GM12873 (cell line): ENCODE results near the gene SCUBE2.

Experiments used
- TF ChIP-seq, protein P1 (sequence below): IDR thresholded peaks from 2 replicates; pipeline ENCODE4 v1.5.1; 2012; ENCODE audit warnings: low read depth, mild to moderate bottlenecking, moderate library complexity, low read length, control low read depth; ENCODE audit not compliant: insufficient read depth; ENCODE audit errors: missing control alignments

Gene SCUBE2

DNA sequence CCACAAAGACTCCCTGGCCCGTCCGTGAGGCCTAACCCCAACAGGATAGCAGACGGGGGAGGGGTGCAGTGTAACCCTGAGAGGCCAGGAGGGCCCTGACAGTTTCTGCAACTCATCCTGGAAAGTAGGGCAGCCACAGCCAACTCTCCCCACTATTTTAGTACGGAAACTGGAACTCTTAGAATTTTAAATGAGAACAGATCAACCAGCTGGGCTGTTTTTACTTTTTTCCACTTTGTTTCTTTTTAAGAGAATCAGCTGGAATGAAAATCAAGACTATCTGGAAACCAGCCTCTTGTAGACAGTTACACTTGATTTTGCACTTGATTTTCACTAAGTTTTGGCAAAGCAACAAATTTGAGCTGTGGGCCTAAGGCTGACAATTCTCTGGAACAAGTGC, 44.9 kb downstream of the SCUBE2 start:
- TF ChIP-seq, protein P1, sequence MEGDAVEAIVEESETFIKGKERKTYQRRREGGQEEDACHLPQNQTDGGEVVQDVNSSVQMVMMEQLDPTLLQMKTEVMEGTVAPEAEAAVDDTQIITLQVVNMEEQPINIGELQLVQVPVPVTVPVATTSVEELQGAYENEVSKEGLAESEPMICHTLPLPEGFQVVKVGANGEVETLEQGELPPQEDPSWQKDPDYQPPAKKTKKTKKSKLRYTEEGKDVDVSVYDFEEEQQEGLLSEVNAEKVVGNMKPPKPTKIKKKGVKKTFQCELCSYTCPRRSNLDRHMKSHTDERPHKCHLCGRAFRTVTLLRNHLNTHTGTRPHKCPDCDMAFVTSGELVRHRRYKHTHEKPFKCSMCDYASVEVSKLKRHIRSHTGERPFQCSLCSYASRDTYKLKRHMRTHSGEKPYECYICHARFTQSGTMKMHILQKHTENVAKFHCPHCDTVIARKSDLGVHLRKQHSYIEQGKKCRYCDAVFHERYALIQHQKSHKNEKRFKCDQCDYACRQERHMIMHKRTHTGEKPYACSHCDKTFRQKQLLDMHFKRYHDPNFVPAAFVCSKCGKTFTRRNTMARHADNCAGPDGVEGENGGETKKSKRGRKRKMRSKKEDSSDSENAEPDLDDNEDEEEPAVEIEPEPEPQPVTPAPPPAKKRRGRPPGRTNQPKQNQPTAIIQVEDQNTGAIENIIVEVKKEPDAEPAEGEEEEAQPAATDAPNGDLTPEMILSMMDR: no peak

DNA sequence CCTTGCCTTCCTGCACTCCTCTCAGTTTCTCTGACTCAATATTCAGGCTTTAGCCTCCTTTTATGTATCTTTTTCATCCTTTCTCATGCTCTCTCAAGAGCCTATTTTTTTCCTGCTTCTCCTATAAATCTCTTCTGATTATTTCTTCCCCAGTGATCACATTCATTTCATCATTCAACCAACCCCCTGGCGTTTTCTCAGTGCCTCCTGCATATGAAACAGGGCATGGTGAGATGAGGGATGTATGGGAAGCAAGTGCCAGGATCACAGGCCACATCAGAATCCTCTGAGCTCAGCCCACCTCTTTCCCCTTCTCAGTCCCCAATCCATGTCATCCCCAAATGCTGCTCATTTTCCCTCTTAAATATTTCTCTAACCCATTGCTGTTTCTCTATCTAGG, 48.9 kb downstream of the SCUBE2 start:
- TF ChIP-seq, protein P1: no peak

DNA sequence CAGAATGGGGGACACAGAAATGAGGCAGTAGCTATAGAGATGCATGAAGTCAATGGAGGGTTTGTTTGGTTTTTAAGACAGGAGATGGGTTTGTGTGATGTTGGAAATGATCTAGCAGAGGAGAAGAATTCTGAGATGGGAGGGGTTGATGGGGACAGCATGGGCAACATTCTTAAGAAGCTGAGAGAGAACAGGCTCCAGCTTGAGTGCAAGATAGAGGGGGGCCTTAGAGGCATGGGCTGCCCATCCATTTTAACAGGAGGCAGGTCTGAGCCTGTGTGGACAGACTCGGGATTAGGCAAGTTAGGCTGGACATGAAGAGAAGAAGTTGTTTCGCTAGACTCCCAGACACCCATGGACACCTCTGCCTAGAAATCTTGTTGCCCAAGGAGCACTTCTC, 49.7 kb downstream of the SCUBE2 start:
- TF ChIP-seq, protein P1: no peak

DNA sequence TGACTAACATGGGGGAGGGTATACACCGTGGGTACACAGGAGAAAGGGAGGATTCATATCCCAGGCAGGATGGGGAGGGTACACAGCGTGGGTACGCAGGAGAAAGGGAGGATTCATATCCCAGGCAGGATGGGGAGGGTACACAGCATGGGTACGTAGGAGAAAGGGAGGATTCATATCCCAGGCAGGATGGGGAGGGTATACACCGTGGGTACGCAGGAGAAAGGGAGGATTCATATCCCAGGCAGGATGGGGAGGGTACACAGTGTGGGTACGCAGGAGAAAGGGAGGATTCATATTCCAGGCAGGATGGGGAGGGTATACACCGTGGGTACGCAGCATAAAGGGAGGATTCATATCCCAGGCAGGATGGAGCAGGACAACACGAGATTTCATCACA, 51.0 kb downstream of the SCUBE2 start:
- TF ChIP-seq, protein P1: no peak

DNA sequence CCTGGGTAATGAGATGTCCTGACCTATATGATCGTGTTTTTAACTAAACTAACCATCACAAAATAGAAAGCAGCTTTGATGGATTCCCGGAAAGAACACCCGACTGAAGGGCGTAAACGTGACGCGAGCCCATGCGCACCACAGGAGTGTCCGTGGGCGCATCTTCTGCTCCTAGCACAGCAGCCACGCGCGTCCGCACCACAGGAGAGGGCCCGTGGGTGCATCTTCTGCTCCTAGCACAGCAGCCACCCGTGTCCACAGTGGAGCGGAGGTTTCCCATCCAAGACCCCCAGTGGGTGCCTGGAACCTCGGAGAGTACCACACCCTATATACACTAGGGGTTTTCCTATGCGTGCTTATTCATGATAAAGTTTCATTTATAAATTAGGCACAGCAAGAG, 51.5 kb downstream of the SCUBE2 start:
- TF ChIP-seq, protein P1: no peak

DNA sequence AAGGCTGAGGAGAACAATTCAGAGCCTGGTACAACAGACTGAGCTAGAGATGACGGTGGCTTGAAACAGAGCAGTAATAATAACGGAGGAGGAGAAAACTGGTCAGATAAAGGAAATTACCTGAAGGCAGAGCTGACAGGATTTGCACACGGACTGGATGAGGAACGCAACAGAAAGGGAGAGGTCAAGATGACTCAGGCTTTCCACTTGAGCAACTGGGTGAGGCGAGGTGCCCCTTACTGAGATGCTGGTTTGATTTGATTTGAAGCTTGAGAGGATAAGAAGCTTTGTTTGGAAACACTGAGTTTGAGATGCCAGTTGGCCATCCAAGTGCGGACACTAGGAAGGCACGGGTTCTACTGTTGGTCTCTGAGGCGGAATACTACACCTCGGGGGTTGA, 52.2 kb downstream of the SCUBE2 start:
- TF ChIP-seq, protein P1: no peak

DNA sequence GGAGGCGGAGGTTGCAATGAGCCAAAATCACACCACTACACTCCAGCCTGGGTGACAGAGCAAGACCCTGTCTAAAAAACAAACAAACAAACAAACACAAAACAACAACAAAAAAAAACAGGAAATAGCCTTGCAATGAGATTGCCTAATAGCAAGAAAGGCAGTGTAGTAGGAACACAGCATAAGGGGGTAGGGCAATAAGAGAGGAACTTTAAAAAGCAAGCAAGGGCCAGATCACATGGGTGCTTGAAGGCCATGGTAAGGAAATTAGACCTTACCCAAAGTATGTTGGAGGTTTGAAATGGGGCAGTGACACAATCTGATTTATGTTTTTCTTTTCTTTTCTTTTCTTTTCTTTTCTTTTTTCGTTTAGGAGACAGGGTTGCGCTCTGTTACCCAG, 52.9 kb downstream of the SCUBE2 start:
- TF ChIP-seq, protein P1: no peak
